Stimulated activated CD4-positive, alpha-beta T cell treated with anti-CD3 and anti-CD28 coated beads, Interleukin-4, amount 100 ng/mL, for 4 hours (primary cell): Measurements from ENCODE around the gene ZNF467.

Experiments
- DNase-seq, 2 experiments: peaks; one replicate each; pipeline ENCODE4 v3.0.0-alpha.2; 2020

Gene ZNF467, protein sequence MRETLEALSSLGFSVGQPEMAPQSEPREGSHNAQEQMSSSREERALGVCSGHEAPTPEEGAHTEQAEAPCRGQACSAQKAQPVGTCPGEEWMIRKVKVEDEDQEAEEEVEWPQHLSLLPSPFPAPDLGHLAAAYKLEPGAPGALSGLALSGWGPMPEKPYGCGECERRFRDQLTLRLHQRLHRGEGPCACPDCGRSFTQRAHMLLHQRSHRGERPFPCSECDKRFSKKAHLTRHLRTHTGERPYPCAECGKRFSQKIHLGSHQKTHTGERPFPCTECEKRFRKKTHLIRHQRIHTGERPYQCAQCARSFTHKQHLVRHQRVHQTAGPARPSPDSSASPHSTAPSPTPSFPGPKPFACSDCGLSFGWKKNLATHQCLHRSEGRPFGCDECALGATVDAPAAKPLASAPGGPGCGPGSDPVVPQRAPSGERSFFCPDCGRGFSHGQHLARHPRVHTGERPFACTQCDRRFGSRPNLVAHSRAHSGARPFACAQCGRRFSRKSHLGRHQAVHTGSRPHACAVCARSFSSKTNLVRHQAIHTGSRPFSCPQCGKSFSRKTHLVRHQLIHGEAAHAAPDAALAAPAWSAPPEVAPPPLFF

DNA sequence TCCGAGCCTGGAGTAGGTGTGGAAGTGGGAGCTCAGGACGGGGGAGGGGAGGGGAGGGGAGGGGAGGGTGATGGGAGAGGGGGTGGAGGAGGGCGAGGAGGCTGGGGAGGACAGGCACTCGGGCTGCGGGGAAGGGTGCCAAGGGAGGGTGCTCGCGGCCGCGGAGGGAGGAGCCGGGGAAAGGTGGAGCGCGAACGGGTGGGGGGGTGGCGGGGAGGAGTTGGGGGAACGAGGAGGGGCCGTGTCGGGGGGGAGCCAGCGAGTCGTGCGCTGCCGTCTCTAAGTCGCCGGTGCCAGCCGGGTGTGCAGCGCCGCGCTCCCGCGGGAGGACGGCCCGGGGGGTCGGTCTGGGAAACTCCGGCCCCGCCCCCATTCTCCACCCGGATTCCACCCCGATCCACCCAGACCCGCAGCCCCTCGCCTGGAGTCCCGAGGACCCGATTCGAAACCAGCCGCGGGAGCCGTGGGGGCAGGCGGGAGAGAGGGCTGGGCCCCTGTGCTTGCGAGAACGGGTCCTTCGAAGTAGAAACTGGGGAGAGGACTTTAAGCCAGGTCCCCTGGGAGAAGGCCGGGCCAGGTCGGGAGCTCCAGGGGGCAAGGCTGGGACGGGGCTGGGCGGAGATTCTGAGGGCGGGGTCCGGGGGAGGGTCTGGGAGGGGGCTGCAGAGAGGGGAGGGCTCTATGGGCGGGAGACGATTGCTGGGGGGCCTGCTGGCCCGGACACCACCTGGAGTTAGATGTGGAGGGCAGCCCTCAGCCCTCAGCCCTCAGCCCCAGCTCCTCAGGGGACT is at the start of gene ZNF467:
Gene ZNF467 (minus strand): TSS at position 143 of the 791 bp plus-strand sequence. CDS start 2,556 bp downstream, outside the sequence.
- DNase-seq: peak; percentile 37 to 41

DNA sequence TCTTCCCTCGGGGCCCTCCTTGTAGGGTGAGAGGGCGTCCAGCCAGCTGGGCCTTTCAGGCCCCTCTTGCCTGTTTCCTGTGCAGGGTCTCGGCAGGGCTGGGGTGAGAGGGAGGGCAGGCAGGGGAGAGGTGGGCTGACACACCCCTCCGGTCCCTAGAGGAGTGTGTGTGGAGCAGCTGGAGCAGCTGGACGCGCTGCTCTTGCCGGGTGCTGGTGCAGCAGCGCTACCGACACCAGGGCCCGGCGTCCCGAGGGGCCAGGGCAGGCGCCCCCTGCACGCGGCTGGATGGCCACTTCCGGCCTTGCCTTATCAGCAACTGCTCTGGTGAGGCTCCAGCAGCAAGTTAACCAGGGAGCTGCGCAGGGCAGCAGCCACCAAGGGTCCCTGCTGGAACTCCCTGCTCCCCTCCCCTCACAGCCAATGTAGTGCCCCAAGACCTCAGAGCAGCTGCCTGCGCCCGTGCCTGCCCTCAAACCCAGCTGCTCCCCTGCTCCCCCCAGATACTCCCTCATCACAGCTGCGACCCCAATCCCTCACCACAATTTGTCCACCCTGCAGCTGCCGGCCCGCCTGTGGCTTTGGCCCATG is 49.1 kb upstream of the ZNF467 start:
- no peak for DNase-seq

DNA sequence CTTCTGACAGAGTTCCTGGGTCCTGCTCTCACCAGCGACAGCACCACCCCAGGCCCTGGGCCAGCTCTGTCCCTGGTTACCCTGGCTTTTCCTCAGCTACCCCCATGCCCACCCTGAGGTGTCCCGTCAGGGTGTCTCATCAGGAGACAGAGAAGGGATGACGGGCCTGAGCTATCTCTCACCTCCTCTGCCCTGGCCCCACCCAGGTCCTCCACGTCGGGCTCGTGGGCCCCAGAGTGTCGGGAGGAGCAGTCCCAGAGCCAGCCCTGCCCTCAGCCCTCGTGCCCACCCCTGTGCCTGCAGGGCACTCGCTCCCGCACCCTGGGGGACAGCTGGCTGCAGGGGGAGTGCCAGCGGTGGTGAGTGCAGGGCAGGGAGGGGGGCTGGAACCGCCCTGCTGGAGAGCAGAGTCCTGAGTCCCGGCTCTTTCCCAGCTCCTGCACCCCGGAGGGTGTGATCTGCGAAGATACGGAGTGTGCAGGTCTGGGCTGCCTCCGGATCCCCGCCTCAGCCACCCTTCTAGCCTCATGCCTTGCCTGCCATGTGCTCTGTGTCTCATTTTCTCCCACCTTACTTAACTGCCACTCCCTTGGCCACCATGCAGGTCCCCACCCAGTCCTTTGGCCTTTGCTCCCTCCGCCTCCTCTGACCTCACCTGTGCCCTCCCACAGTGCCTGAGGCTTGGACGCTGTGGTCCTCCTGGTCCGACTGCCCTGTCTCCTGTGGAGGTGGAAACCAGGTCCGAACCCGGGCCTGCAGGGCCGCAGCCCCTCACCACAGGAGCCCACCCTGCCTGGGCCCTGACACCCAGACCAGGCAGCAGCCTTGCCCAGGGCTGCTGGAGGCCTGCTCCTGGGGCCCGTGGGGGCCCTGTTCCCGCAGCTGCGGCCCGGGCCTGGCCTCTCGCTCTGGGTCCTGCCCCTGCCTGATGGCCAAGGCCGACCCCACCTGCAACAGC is 48.1 kb upstream of the ZNF467 start:
- DNase-seq: no peak

DNA sequence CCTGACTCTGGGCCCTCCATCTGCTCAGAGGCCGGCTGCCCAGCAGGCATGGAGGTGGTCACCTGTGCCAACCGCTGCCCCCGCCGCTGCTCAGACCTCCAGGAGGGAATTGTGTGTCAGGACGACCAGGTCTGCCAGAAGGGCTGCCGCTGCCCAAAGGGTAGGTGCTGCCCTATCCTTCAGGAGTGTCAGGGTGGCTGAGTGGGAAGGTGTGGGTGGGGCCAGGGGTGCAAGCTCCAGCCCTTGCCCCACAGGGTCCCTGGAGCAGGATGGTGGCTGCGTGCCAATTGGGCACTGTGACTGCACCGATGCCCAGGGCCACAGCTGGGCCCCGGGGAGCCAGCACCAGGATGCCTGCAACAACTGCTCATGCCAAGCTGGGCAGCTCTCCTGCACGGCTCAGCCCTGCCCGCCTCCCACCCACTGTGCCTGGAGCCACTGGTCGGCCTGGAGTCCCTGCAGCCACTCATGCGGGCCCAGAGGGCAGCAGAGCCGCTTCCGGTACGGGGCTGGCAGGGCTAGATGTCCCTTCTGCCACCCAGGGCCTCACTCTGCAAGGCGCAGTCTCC is 47.3 kb upstream of the ZNF467 start:
- DNase-seq: no peak

DNA sequence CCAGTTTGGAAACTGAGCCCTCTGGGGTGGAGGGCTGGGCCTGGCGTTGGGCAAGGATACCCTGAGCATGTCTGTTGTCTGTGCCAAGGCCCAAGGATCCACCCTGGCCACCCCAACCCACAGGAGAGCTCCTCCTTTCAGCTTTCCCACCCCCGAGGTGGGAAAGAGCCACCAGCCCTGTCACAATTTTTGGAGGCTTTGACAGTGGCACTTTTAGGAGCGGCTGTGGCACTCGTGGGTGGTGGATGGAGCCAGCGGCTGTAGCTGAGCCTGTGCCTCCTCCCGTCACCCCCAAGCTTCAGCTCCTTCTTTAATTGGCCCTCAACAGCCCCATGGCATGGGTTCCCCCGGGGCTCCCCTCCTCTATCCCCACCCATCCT is 46.6 kb upstream of the ZNF467 start:
- DNase-seq: no peak

DNA sequence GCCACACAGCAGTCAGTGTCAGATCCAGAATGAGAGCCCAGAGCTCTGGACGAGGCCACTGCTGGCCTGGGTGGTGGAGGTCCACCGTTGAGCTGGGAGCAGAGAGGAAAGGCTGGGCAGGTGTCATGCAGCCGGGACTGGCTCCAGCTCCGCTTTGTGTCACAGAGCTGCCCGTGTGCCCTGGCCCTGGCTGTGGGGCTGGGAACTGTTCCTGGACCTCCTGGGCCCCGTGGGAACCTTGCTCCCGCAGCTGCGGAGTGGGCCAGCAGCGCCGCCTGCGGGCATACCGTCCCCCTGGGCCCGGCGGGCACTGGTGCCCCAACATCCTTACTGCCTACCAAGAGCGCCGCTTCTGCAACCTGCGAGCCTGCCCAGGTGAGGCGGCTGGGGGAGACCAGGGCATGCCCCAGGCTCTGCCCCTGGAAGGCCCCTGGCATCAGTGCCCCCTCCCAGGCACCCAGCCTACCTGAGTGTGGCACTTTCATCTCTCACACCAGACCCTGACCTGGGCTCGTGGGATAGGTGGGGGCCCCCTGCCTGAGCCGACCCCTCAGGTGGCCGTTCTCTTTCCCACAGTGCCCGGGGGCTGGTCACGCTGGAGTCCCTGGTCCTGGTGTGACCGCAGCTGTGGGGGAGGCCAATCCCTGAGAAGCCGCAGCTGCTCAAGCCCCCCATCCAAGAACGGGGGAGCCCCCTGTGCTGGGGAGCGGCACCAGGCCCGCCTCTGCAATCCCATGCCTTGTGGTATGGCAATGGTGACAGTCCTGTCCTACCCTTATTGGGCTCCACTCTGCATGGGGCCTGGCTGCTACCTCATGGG is 46.0 kb upstream of the ZNF467 start:
- DNase-seq: no peak

DNA sequence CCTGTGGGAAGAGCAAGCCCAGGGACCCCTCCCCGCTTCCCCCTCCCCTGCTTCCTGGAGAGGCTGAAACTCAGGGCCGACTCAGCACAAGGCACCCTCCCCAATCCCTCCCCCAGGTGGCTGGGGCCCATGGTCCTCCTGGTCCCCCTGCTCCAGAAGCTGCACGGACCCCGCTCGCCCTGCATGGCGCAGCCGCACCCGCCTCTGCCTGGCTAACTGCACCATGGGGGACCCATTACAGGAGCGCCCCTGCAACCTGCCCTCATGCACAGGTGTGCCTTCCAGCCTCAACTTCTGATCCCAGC is 45.1 kb upstream of the ZNF467 start:
- DNase-seq: no peak

DNA sequence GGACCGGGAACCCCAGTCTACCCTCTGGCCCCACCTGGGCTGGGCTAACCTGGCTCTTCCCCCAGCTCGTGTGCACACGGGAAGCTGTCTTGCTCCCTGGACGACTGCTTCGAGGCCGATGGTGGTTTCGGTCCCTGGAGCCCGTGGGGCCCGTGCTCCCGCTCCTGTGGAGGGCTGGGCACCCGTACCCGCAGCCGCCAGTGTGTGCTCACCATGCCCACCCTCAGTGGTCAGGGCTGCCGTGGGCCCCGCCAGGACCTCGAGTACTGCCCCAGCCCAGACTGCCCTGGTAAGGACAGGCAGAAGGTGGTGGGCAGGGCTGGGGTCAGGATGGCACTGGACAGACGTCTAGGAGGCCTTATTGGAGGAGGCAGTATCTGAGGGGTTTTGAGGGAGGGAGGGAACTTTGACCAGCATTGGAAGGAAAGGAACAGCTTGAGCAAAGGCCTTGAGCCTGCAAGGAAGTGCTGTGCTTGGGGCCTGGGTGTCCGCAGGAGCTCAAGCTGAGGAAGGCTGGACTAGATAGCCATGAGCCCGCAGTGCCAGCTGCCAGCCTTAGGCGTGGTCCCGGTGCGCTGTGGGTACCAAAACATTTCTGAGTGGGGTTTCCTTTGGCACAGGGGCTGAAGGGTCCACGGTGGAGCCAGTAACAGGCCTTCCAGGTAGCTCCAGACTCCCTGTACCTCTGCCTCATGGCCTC is 44.6 kb upstream of the ZNF467 start:
- DNase-seq: no peak

DNA sequence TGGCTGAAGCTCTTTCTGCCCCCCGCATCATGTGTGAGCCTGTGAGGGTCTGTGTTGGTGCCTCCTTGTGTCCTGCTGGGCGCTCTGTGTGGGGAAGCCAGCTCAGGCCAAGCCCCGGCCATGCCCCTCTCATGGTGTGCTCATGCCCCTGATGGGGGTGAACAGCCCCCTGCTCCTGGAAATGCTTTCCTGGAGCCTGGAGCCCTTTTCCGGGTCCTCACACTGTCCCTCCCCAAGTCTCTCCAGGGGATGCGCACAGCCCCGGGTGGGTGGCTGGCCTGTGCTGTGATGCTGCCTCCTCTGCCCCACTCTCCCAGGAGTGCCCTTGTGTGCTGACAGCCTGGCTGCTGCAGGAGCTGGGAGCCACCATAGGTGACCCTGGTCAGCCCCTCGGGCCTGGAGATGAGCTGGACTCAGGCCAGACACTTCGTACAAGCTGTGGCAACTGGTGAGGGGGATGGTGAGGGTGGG is 43.9 kb upstream of the ZNF467 start:
- no peak for DNase-seq

DNA sequence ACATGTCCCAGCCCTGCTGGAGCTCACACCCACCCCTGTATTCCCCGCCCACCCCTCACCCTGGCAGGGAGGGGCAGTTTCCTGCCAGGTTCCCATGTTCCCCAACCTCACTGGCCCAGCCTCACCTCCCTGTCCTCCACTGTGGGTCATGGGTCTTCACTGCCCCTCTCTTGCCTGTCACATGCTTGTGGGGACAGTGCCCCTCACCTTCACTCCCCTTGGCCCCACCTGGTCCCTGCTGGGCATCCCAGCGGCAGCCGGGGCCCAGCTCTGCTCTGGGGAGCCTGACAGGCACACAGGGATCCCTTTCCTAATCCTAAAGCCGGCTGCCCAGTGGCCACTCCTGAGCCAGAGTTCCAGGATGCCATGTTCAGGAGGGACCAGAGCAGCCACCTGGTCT is 43.4 kb upstream of the ZNF467 start:
- DNase-seq: no peak

DNA sequence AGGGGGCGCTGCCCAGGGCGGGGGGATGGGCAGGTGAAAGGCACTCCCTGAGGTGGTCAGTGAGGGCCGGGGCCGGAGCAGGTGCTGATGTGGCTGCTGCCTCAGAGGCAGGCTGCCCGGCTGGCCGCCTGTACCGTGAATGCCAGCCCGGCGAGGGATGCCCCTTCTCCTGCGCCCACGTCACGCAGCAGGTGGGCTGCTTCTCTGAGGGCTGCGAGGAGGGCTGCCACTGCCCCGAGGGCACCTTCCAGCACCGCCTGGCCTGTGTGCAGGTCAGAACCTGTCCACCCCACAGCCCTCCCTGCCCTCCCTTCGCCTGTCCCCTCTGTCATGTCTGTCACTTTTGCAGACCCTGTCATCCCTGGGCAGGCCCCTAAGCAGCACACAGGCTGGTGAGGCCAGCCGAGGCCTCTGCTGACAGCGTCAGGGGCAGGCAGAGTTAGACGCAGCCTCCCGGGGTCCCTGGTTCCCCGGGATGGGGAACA is 42.9 kb upstream of the ZNF467 start:
- no peak for DNase-seq

DNA sequence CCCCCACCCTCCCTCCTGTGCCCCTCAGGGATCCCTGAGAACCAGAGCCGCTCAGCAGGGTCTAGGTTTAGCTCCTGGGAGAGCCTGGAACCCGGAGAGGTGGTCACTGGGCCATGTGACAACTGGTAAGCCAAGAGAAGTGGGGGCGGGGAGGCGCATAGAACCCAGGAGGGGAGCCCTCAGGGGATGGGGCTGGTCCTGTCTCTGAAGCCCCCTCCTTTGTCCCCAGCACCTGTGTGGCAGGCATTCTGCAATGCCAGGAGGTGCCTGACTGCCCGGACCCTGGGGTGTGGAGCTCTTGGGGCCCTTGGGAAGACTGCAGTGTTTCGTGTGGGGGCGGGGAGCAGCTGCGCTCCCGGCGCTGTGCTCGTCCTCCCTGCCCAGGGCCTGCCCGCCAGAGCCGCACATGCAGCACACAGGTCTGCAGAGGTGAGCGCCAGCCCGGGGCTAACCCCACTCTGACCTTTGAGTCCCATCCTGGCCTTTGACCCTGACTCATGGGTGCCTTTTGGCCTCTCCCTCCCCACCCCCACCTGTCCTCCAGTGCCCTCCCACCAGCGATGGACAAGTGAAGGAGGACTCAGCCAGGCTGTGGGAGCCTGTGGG is 42.4 kb upstream of the ZNF467 start:
- no peak for DNase-seq

DNA sequence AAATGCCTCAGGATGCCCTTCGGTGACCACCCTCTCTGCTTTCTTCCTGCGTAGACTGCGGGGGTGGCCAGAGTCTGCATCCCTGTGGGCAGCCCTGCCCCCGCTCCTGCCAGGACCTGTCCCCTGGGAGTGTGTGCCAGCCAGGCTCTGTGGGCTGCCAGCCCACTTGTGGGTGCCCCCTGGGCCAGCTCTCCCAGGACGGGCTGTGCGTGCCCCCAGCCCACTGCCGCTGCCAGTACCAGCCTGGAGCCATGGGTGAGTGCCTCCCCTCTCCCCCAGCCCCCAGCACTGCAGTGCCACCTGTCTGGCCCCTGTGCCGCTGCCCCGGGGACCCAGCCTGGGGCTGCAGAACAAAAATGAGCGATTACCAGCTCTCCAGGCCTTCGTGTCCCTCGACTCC is 41.7 kb upstream of the ZNF467 start:
- no peak for DNase-seq

DNA sequence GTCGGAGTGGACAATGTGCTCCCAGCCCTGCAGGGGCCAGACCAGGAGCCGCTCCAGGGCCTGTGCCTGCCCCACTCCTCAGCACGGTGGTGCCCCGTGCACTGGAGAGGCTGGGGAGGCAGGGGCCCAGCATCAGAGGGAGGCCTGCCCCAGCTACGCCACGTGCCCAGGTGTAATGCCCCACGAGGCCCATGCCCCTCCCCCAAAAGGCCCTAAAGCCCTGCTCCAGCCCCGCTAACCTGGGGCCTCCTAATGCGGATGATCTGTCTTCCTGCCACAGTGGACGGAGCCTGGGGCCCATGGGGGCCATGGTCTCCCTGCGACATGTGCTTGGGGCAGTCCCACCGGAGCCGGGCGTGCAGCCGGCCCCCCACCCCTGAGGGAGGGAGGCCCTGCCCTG is 41.1 kb upstream of the ZNF467 start:
- no peak for DNase-seq

DNA sequence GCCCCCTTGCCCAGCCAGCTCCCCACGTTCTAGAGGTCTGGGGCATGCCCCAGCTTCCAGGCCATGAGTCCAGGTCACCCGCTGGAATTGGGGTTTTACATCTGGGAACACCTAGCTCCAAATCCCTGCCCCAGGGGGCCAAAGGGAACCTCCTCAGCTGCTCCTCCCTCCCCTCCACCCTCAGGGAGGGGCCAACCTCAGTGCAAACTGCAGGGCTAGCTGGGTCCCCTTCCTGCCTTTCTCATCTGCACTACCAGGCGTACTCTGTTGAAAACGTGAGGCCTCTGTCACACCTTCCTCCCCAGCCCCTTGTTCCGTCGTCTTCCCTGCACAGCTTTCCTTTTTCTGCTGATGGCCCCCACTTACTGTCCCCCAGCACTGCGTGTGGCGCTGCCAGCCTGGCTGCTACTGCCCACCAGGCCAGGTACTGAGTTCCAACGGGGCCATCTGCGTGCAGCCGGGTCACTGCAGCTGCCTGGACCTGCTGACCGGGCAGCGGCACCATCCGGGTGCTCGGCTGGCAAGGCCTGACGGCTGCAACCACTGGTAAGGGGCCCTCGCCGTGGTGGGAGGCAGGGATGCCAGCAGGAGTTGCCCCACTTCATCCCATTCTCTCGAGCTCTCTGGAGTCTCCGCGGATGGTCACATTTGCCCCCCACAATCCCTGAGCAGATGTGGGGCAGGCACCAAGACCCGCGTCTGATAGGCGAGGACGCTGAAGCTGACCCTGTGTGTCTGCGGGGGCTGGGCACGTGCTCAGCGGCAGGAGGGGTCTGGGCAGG is 40.1 kb upstream of the ZNF467 start:
- DNase-seq: no peak

DNA sequence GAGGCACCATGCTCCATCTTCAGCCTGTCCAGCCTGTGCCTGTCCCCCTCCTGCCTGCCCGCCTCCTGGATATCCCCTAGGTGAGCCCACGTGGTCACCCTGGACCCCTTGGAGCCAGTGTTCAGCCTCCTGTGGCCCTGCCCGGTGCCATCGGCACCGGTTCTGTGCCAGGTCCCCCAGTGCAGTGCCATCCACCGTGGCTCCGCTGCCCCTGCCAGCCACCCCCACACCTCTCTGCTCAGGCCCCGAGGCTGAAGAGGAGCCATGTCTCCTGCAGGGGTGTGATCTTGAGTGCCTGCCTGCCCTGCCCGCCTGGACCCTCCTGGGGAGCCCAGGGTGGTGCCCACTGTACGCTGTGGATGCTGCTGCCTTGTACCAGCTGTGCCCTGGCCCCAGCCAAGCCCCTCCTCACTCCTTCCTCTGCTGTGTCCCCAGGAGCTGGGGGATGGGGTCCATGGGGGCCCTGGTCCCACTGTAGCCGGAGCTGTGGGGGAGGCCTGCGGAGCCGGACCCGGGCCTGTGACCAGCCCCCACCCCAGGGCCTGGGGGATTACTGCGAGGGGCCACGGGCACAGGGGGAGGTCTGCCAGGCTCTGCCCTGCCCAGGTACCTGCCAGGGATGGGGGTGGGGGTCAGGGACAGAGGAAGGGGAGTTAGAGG is 38.6 kb upstream of the ZNF467 start:
- no peak for DNase-seq

DNA sequence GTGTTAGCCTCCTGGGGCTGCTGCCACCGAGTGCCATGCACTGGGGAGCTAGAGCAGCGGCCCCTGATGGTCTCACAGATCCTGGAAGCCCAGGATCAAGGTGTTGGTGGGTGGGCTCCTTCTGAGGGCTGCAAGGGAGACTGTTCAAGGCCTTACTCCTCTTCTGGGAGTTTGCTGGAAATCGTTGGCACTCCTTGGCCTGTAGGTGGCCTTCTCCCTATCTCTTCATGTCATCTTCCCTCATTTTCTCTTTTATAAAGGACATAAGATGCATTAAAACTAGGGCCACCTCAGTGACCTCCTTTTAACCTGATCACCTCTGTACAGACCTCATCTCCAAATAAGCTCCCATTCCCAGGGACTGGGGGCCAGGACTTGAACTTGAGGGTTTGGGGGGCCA is 37.8 kb upstream of the ZNF467 start:
- DNase-seq: no peak

DNA sequence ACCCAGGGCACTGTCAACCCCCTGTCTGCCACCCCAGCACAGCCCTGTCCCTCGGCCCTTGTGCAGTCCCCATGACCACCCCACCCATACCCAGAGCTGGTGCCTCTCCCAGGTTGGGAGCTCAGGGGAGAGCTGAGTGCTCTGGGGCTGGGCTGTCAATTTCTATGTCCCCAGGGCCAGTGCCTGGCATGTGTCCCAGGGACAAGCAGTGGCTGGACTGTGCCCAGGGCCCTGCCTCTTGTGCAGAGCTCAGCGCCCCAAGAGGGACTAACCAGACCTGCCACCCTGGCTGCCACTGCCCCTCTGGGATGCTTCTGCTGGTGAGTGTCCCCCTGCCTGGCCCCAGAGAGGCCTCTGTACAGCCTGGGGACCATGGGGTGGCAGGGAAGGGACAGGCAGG is 35.8 kb upstream of the ZNF467 start:
- no peak for DNase-seq
